ENCODE measurements around the gene SPTLC1. TPM values are rescaled to one million over a fixed set of nuclear protein-coding genes. Genes with fewer than 3 reads are reported as not detected.

The SPTLC1 gene
- total and polyA plus RNA-seq, 2 of the 8 experiments (the other 6 are each of a cell fraction or from before 2014, with no cell fraction given), result 34.2 to 62.1 TPM

DNA sequence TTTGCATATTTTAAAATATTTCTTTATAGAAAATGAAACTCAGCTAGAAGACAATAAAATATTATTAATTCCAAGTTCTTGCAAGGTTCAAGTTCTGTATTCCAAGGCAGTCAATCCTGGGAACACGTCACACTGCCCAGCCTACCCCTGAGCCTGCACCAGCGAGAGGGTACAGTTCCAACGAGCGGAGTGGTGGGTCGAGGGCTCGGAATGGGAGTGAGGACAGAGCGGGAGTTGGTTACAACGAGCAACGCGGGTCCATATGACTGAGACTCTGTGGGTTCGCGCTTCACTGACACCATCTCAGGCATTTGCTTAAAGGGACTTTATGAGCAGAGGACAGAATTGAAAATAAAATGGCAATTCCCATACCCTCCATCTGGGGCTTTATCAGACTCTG lies 40.0 kb upstream of the SPTLC1 start:
- DNase-seq (ENCODE audit: low read depth in 1 of 2, low spot score in 2 of 2) (no peak), FAIRE-seq (no peak)
- no peak overlapping the region for H2BK120ac ChIP-seq (replicated peaks; ENCODE audit: low read depth, low read length)
- no peak overlapping the region for H3K18ac ChIP-seq (ENCODE audit: extremely low read depth, low read length)
- H3K4me2 ChIP-seq (ENCODE audit: insufficient read depth in 1 of 2, low read depth in 2 of 2, low read length in 2 of 2), result no peak overlapping the region
- H3K4me1 ChIP-seq (replicated peaks in 1 of 4; ENCODE audit: control insufficient read depth in 3 of 4, insufficient read depth in 4 of 4, low read length in 3 of 4), result no peaks in the 10 kb centered on the region
- no peaks in the 10 kb centered on the region for H3K79me1 ChIP-seq (ENCODE audit: low read depth, low read length)
- no peak overlapping the region for H2BK15ac ChIP-seq (ENCODE audit: low read length)
- no peak overlapping the region for H2BK20ac ChIP-seq (ENCODE audit: low read length)
- no peaks in the 10 kb centered on the region for H3K79me2 ChIP-seq (ENCODE audit: control insufficient read depth in 1 of 2, insufficient read depth in 2 of 2, low read length in 2 of 2)
- ChIA-PET CTCF (ENCODE audit: partially characterized antibody) (interaction anchor here (0.9 kb wide), 1 partner anchor 14 kb away, joined by 3 read pairs; no protein-coding TSS in a partner anchor), POLR2A (ENCODE audit: partially characterized antibody) (interaction anchor here (0.6 to 1.1 kb wide), 2 partner anchors 80 to 137 kb away, joined by 3 read pairs; no protein-coding TSS in a partner anchor)
- no peak overlapping the region for H2AFZ ChIP-seq (ENCODE audit: low read length)
- H3K4me3 ChIP-seq (ENCODE audit: extremely low read depth in 1 of 4, insufficient read depth in 2 of 4, low read depth in 3 of 4, low read length in 4 of 4), result no peak overlapping the region
- H3K56ac ChIP-seq (replicated peaks; ENCODE audit: insufficient read length, low read depth, low read length), result no peak overlapping the region
- no peaks in the 10 kb centered on the region for H4K20me1 ChIP-seq (replicated peaks in 1 of 2; ENCODE audit: control insufficient read depth in 1 of 2, insufficient read depth in 2 of 2, low read length in 2 of 2)
- H4K8ac ChIP-seq (ENCODE audit: extremely low read depth, insufficient read depth, low read length), result no peak overlapping the region
- WGBS, 2 experiments (ENCODE audit: extremely low coverage in 1 of 2, insufficient coverage in 1 of 2, insufficient read length in 1 of 2, insufficient replicate concordance in 2 of 2, low coverage in 1 of 2, low lambda C conversion rate in 2 of 2, missing lambda C conversion rate in 1 of 2), result 79% methylated on average over 12 of the region's 12 CpGs; no CpG with 5 or more reads in 1 of the 2 experiments
- H4K91ac ChIP-seq (replicated peaks; ENCODE audit: insufficient read length, low read length), result no peak overlapping the region
- H2AK5ac ChIP-seq (ENCODE audit: low read depth, low read length), result no peak overlapping the region
- H2BK12ac ChIP-seq (ENCODE audit: low read depth, low read length), result no peak overlapping the region
- TF ChIP-seq SIRT6 (IDR thresholded peaks at IDR 0.05; ENCODE audit: low read length) (no peak), POLR2A (IDR thresholded peaks at IDR 0.05; ENCODE audit: control extremely low read depth in 1 of 2, low read depth in 2 of 2, low read length in 2 of 2) (no peak), POU5F1 (IDR thresholded peaks at IDR 0.05; ENCODE audit: low read depth, low read length) (no peak)
- no peaks in the 10 kb centered on the region for H3K36me3 ChIP-seq (ENCODE audit: control insufficient read depth in 2 of 4, insufficient read depth in 4 of 4, low read length in 3 of 4)
- no peak overlapping the region for H3K23ac ChIP-seq (ENCODE audit: insufficient read length)
- no peak overlapping the region for H3K9ac ChIP-seq (replicated peaks in 1 of 4; ENCODE audit: extremely low read depth in 1 of 4, low read depth in 3 of 4, low read length in 3 of 4)
- no peak overlapping the region for H3K27ac ChIP-seq (ENCODE audit: low read depth, low read length)
- H2BK5ac ChIP-seq (ENCODE audit: low read depth, low read length), result no peak overlapping the region
- no peaks in the 10 kb centered on the region for H3K23me2 ChIP-seq (ENCODE audit: low read depth, low read length)
- H3K27me3 ChIP-seq (replicated peaks in 1 of 4; ENCODE audit: control insufficient read depth in 3 of 4, extremely low read depth in 1 of 4, insufficient read depth in 3 of 4, low read length in 3 of 4), result no peaks in the 10 kb centered on the region
- no peak overlapping the region for H3K14ac ChIP-seq (ENCODE audit: insufficient read length)
- H3K9me3 ChIP-seq (ENCODE audit: insufficient read depth in 2 of 2, low read depth in 1 of 2, low read length in 1 of 2), result no peaks in the 10 kb centered on the region
- H4K5ac ChIP-seq (ENCODE audit: insufficient read length, low read depth, low read length), result no peak overlapping the region
- no peak overlapping the region for H3K4ac ChIP-seq (replicated peaks; ENCODE audit: insufficient read length, low read depth, low read length)
